Pancreas (tissue), 10 donors: ENCODE results near the gene ZFYVE9. TPM values are rescaled to one million over a fixed set of nuclear protein-coding genes. Genes with fewer than 3 reads are reported as not detected.

Experiments
- ATAC-seq, 4 donors: fragments of 200-7000 bp; cut with Tn5 transposase; one replicate each; pipeline versions ENCODE4 v1.8.0 to v1.9.1; 2020; ENCODE audit warnings: mild to moderate bottlenecking in 4 of 4, moderate library complexity in 4 of 4
- DNase-seq, 6 donors: peaks; one replicate each; pipeline ENCODE4 v3.0.0-alpha.2; 2020
- FAIRE-seq: peaks from 2 replicates; lab custom pipeline; 2012; peaks lifted over from hg19 to GRCh38; lab: Jason Lieb, UNC
- H3K27ac ChIP-seq, 4 donors: fragments of 200-600 bp; sonication (generic); 1 replicate in 3 of 4; 2 replicates in 1 of 4; pipeline versions ENCODE4 v1.5.0 to v1.8.0; 2020
- H3K27me3 ChIP-seq, 4 donors: fragments of 200-600 bp; one replicate each; pipeline ENCODE4 v1.8.0; 2021
- H3K36me3 ChIP-seq, 3 donors: fragments of 200-600 bp; sonication (generic) in 1 of 3; one replicate each; pipeline versions ENCODE4 v1.5.0 to v1.8.0; 2020 to 2021
- H3K4me1 ChIP-seq, 3 donors: fragments of 200-600 bp; one replicate each; pipeline ENCODE4 v1.8.0; 2021
- H3K4me3 ChIP-seq, 4 donors: fragments of 200-600 bp; sonication (generic) in 2 of 4; one replicate each; pipeline versions ENCODE4 v1.5.0 to v1.8.0; 2020 to 2021
- H3K9me3 ChIP-seq, 4 donors: fragments of 200-600 bp; one replicate each; pipeline ENCODE4 v1.8.0; 2021
- WGBS, 2 donors: extraction: QIAGEN DNeasy Blood & Tissue Kit; methylation state at CpG; one replicate each; pipeline ENCODE4 v1.1.7; 2013; 5-methylcytosine and 5-hydroxymethylcytosine counted together
- intact Hi-C, 3 donors: fragments of 100-400 bp; cut with DNase I; formaldehyde crosslinking; loops; one replicate each; pipeline versions ENCODE4 v1.11.1 to v1.14.2; 2022
- polyA plus RNA-seq, 2 donors: library from polyadenylated mRNA; stranded (reverse); fragments of 200-250 nt; gene quantifications; one replicate each; pipeline ENCODE4 v1.2.3, GENCODE V29; 2013
- total RNA-seq, 6 donors: library from RNA; stranded (reverse); fragmentation: NEBNext Ultra II Directional in 4 of 6; extraction: Animal tissue kit (Norgen Biotek cat#: 25700) in 4 of 6; gene quantifications; one replicate each; pipeline versions ENCODE4 v1.2.1 to v1.2.4, GENCODE V29; 2021 to 2023
- TF ChIP-seq, protein P1 (sequence below), 4 donors: fragments of 200-600 bp; sonication (generic) in 3 of 4; IDR thresholded peaks; one replicate each; pipeline versions ENCODE4 v1.5.0 to v1.8.0; 2021; ENCODE audit warnings: antibody characterized with exemption in 4 of 4
- donor health status: healthy with polysubstance abuse.
- donor health status: DM: no; HTN: no; CAD: no; lungs with moderate emphysema.
- donor health status: DM: no; HTN: no; CAD: no.
- donor health status: control.
- donor health status: control.
- donor health status: Bipolar disorder and iron deficiency.
- donor health status: DM: yes; HTN: yes; CAD: no.
- donor health status: DM: no; HTN: no; CAD: no.
- donor health status: DM: no; HTN: no; CAD: no.
- donor health status: DM: yes; HTN: yes; CAD: no.

Gene ZFYVE9
- total and polyA plus RNA-seq, 8 donors, result 3.0 to 16.9 (median 13.2) TPM

DNA sequence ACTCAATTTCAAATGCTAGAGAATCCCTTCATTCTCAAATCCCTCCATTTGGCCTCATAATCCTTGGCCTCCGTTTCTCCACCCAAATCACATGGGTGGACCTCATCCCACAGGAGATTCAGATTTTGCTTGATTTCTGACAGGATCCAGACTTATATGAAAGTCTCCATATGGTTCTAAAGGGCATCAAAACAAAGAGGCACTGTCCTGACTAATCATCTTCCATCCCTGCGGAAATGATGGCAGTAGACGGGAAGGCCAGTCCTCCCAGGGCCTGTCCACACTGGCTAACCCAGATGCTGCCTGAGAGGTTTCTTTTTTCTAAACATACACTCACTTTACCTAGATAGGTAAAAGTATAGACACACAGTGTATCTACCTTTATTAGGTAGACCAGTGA is 243.5 kb downstream of the ZFYVE9 start:
- H3K4me1 ChIP-seq, result peaks cover 0 to 4% (median 0%) of the 10 kb centered on the region in 3 donors
- FAIRE-seq, result no peak
- H3K27me3 ChIP-seq, result no peaks in the 10 kb centered on the region
- TF ChIP-seq, protein P1, sequence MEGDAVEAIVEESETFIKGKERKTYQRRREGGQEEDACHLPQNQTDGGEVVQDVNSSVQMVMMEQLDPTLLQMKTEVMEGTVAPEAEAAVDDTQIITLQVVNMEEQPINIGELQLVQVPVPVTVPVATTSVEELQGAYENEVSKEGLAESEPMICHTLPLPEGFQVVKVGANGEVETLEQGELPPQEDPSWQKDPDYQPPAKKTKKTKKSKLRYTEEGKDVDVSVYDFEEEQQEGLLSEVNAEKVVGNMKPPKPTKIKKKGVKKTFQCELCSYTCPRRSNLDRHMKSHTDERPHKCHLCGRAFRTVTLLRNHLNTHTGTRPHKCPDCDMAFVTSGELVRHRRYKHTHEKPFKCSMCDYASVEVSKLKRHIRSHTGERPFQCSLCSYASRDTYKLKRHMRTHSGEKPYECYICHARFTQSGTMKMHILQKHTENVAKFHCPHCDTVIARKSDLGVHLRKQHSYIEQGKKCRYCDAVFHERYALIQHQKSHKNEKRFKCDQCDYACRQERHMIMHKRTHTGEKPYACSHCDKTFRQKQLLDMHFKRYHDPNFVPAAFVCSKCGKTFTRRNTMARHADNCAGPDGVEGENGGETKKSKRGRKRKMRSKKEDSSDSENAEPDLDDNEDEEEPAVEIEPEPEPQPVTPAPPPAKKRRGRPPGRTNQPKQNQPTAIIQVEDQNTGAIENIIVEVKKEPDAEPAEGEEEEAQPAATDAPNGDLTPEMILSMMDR (IDR thresholded peaks at IDR 0.05), result no peak
- H3K36me3 ChIP-seq, result no peaks in the 10 kb centered on the region
- no peak for ATAC-seq
- no peaks in the 10 kb centered on the region for H3K9me3 ChIP-seq
- no peak overlapping the region for H3K4me3 ChIP-seq
- 92% methylated on average over 3 of the region's 3 CpGs for WGBS, 2 donors
- intact Hi-C loops, result no loop called here
- no peak overlapping the region for H3K27ac ChIP-seq
- no peak for DNase-seq

- no peaks in the 10 kb centered on the region for H3K9me3 ChIP-seq
- intact Hi-C loops, result no loop called here
- no peak overlapping the region for H3K4me3 ChIP-seq
- FAIRE-seq (no peak), ATAC-seq (no peak), DNase-seq (no peak)
- TF ChIP-seq, protein P1 (IDR thresholded peaks at IDR 0.05), result no peak
- H3K4me1 ChIP-seq, result peaks cover 0 to 4% (median 0%) of the 10 kb centered on the region in 3 donors
- no peaks in the 10 kb centered on the region for H3K36me3 ChIP-seq
- H3K27ac ChIP-seq, result no peak overlapping the region
- no peaks in the 10 kb centered on the region for H3K27me3 ChIP-seq
- WGBS, 2 donors, result 81 to 93% methylated on average over 5 of the region's 5 CpGs
Measured at GRCh38 chr1:52386458-52386857, 244.6 kb downstream of the ZFYVE9 start.

- no peak for FAIRE-seq
- TF ChIP-seq, protein P1 (IDR thresholded peaks at IDR 0.05), result no peak
- peaks cover 0 to 4% (median 0%) of the 10 kb centered on the region in 3 donors for H3K4me1 ChIP-seq
- H3K9me3 ChIP-seq, result no peaks in the 10 kb centered on the region
- no peak for ATAC-seq
- H3K36me3 ChIP-seq, result no peaks in the 10 kb centered on the region
- intact Hi-C loops, result no loop called here
- WGBS, 2 donors, result 92 to 96% methylated on average over 5 of the region's 5 CpGs
- H3K4me3 ChIP-seq, result no peak overlapping the region
- H3K27me3 ChIP-seq, result no peaks in the 10 kb centered on the region
- DNase-seq, result no peak
- H3K27ac ChIP-seq, result no peak overlapping the region
Measured at GRCh38 chr1:52393174-52393573, 251.3 kb downstream of the ZFYVE9 start.

Other genes with a start within 250 kb of the ZFYVE9 start
- 1 to 10 TPM in 3 of 6 donors, under 1 TPM in 3; 0.69 to 5.7 (median 1.6) TPM for gene RAB3B, start 151.4 kb upstream of the ZFYVE9 start, total RNA-seq
- gene RAB3B, start 151.4 kb upstream of the ZFYVE9 start, polyA plus RNA-seq, result 1 to 10 TPM in 1 of 2 donors, under 1 TPM in 1; 0.72 to 5.7 TPM
- gene KTI12, start 108.3 kb upstream of the ZFYVE9 start, total RNA-seq, result 1 to 10 TPM; 2.3 to 4.7 (median 3.4) TPM
- gene KTI12, start 108.3 kb upstream of the ZFYVE9 start, polyA plus RNA-seq, result 1 to 10 TPM; 3.1 to 7.1 TPM
- gene TXNDC12, start 86.9 kb upstream of the ZFYVE9 start, total RNA-seq, result 10 to 100 TPM; 25.7 to 39.4 (median 34.9) TPM
- 10 to 100 TPM in 1 of 2 donors, 1 to 10 TPM in 1; 9.9 to 17.0 TPM for gene TXNDC12, start 86.9 kb upstream of the ZFYVE9 start, polyA plus RNA-seq
- gene BTF3L4, start 85.8 kb upstream of the ZFYVE9 start, total RNA-seq, result 10 to 100 TPM; 15.8 to 29.7 (median 21.2) TPM
- gene BTF3L4, start 85.8 kb upstream of the ZFYVE9 start, polyA plus RNA-seq, result 10 to 100 TPM; 23.4 to 26.7 TPM
- 10 to 100 TPM; 13.3 to 22.3 (median 14.1) TPM for gene CC2D1B, start 224.1 kb downstream of the ZFYVE9 start, total RNA-seq
- gene CC2D1B, start 224.1 kb downstream of the ZFYVE9 start, polyA plus RNA-seq, result 10 to 100 TPM; 18.4 to 21.3 TPM